Suprapubic skin (tissue), 4 donors: ENCODE measurements around the gene SOHLH1. TPM values are rescaled to one million over a fixed set of nuclear protein-coding genes. Genes with fewer than 3 reads are reported as not detected.

Source experiments
- DNase-seq, 2 donors: peaks; one replicate each; pipeline ENCODE4 v3.0.0-alpha.2; 2019; ENCODE audit warnings: low spot score in 2 of 2
- H3K27ac ChIP-seq: fragments of 200-600 bp; sonication (generic); one replicate; pipeline ENCODE4 v1.5.1; 2019
- H3K27me3 ChIP-seq: fragments of 200-600 bp; sonication (generic); one replicate; pipeline ENCODE4 v1.5.1; 2019
- H3K36me3 ChIP-seq: fragments of 200-600 bp; sonication (generic); one replicate; pipeline ENCODE4 v1.5.1; 2019
- H3K4me1 ChIP-seq: fragments of 200-600 bp; sonication (generic); one replicate; pipeline ENCODE4 v1.5.1; 2019
- H3K4me3 ChIP-seq: fragments of 200-600 bp; sonication (generic); one replicate; pipeline ENCODE4 v1.5.1; 2019; ENCODE audit warnings: mild to moderate bottlenecking
- H3K9me3 ChIP-seq: fragments of 200-600 bp; sonication (generic); one replicate; pipeline ENCODE4 v1.5.1; 2019
- CTCF ChIP-seq, 2 donors: fragments of 200-600 bp in 1 of 2; fragments of 450-650 bp in 1 of 2; sonication (generic) in 1 of 2; IDR thresholded peaks; one replicate each; pipeline ENCODE4 v1.5.1; 2016 to 2019; ENCODE audit warnings: antibody characterized with exemption in 2 of 2, mild to moderate bottlenecking in 1 of 2, moderate library complexity in 1 of 2
- EP300 ChIP-seq: sonication (generic); formaldehyde crosslinking; IDR thresholded peaks from one replicate; pipeline ENCODE4 v1.6.1; 2017; ENCODE audit warnings: antibody characterized with exemption
- POLR2A ChIP-seq, 2 donors: fragments of 450-650 bp; IDR thresholded peaks; one replicate each; pipeline ENCODE4 v1.6.1; 2017; ENCODE audit warnings: antibody characterized with exemption in 2 of 2, mild to moderate bottlenecking in 2 of 2, moderate library complexity in 2 of 2
- POLR2AphosphoS5 ChIP-seq, 3 donors: sonication (generic); formaldehyde crosslinking; IDR thresholded peaks; one replicate each; pipeline ENCODE4 v1.6.1; 2017; ENCODE audit warnings: antibody characterized with exemption in 3 of 3
- WGBS: methylation state at CpG from one replicate; pipeline ENCODE4 v1.1.5; 2018; 5-methylcytosine and 5-hydroxymethylcytosine counted together
- total RNA-seq, 4 donors: library from RNA; depleted of rRNA; stranded (reverse); fragments of >200 nt; gene quantifications; one replicate each; pipeline ENCODE4 v1.1.0, GENCODE V29; 2016

SOHLH1 gene
- total RNA-seq, 4 donors from 2014 or later = not detected

- H3K4me3 ChIP-seq = no peak overlapping the region
- TF ChIP-seq EP300 = no peak
- no peak for TF ChIP-seq POLR2A (IDR thresholded peaks at IDR 0.05)
- no peak for TF ChIP-seq CTCF (IDR thresholded peaks at IDR 0.05)
- TF ChIP-seq POLR2AphosphoS5 (IDR thresholded peaks at IDR 0.05) = no peak
- DNase-seq = no peak
- no peaks in the 10 kb centered on the region for H3K9me3 ChIP-seq
- no peaks in the 10 kb centered on the region for H3K36me3 ChIP-seq
- WGBS = 51% methylated on average over 8 of the region's 15 CpGs
- no peak overlapping the region for H3K27ac ChIP-seq
- no peaks in the 10 kb centered on the region for H3K4me1 ChIP-seq
- peaks cover 61% of the 10 kb centered on the region for H3K27me3 ChIP-seq
These were observed 15.8 kb downstream of the SOHLH1 start for GRCh38 chr9:135683401-135684034.

- Histone ChIP-seq H3K27me3 (peaks cover 58% of the 10 kb centered on the region), H3K36me3 (no peaks in the 10 kb centered on the region), H3K9me3 (no peaks in the 10 kb centered on the region), H3K4me1 (no peaks in the 10 kb centered on the region), H3K27ac (no peak overlapping the region), H3K4me3 (no peak overlapping the region)
- WGBS = no CpG with 5 or more reads among the region's 5 CpGs
- TF ChIP-seq EP300 = no peak
- no peak for TF ChIP-seq POLR2A (IDR thresholded peaks at IDR 0.05)
- no peak for TF ChIP-seq CTCF (IDR thresholded peaks at IDR 0.05)
- TF ChIP-seq POLR2AphosphoS5 (IDR thresholded peaks at IDR 0.05) = no peak
- DNase-seq = no peak
These were observed 18.1 kb downstream of the SOHLH1 start for GRCh38 chr9:135681161-135681560.

GRCh38 chr9:135680056-135680455 is 19.2 kb downstream of the SOHLH1 start:
- H3K4me1 ChIP-seq = no peaks in the 10 kb centered on the region
- H3K27ac ChIP-seq = no peak overlapping the region
- no peak for TF ChIP-seq POLR2A (IDR thresholded peaks at IDR 0.05)
- H3K4me3 ChIP-seq = no peak overlapping the region
- H3K27me3 ChIP-seq = peaks cover 50% of the 10 kb centered on the region
- DNase-seq = no peak
- H3K9me3 ChIP-seq = no peaks in the 10 kb centered on the region
- WGBS = 77% methylated on average over 16 of the region's 16 CpGs
- no peaks in the 10 kb centered on the region for H3K36me3 ChIP-seq

- TF ChIP-seq CTCF (IDR thresholded peaks at IDR 0.05) (no peak), POLR2AphosphoS5 (IDR thresholded peaks at IDR 0.05) (no peak), POLR2A (IDR thresholded peaks at IDR 0.05) (no peak), EP300 (no peak)
- H3K36me3 ChIP-seq = no peaks in the 10 kb centered on the region
- H3K27ac ChIP-seq = no peak overlapping the region
- no peak for DNase-seq
- H3K27me3 ChIP-seq = peaks cover 34% of the 10 kb centered on the region
- no peaks in the 10 kb centered on the region for H3K9me3 ChIP-seq
- no peak overlapping the region for H3K4me3 ChIP-seq
- WGBS = 84% methylated on average over 20 of the region's 20 CpGs
- H3K4me1 ChIP-seq = no peaks in the 10 kb centered on the region
These were observed 20.9 kb downstream of the SOHLH1 start for GRCh38 chr9:135678236-135679017.

GRCh38 chr9:135677641-135678168 is 21.6 kb downstream of the SOHLH1 start:
- H3K27ac ChIP-seq = no peak overlapping the region
- no peak overlapping the region for H3K4me3 ChIP-seq
- H3K36me3 ChIP-seq = no peaks in the 10 kb centered on the region
- H3K27me3 ChIP-seq = peaks cover 32% of the 10 kb centered on the region
- no peaks in the 10 kb centered on the region for H3K9me3 ChIP-seq
- TF ChIP-seq EP300 (no peak), POLR2AphosphoS5 (IDR thresholded peaks at IDR 0.05) (no peak), CTCF (IDR thresholded peaks at IDR 0.05) (no peak), POLR2A (IDR thresholded peaks at IDR 0.05) (no peak)
- no peak for DNase-seq
- no peaks in the 10 kb centered on the region for H3K4me1 ChIP-seq
- 81% methylated on average over 14 of the region's 22 CpGs for WGBS
